SK-N-SH treated with all-trans-retinoic acid at 6 μM for 48 hours (cell line): ENCODE results near the gene EEF2.

Experiments
- ATAC-seq: fragments of 200-7000 bp; cut with Tn5 transposase; 3 replicates; pipeline ENCODE4 v1.9.1; 2020; ENCODE audit warnings: mild to moderate bottlenecking, moderate library complexity
- ARNTL ChIP-seq: fragments of 450-650 bp; formaldehyde crosslinking; IDR thresholded peaks from 2 replicates; pipeline ENCODE4 v1.5.0; 2020; ENCODE audit warnings: low read depth, mild to moderate bottlenecking, moderate library complexity, borderline replicate concordance
- BACH2 ChIP-seq: fragments of 250-450 bp; sonication (Bioruptor Pico); IDR thresholded peaks from 2 replicates; pipeline ENCODE4 v1.9.0; 2021; ENCODE audit warnings: mild to moderate bottlenecking, borderline replicate concordance
- CSDC2 ChIP-seq: fragments of 250-450 bp; sonication (Bioruptor Pico); IDR thresholded peaks from 2 replicates; pipeline ENCODE4 v1.5.0; 2020; ENCODE audit warnings: mild to moderate bottlenecking, moderate library complexity
- ESRRG ChIP-seq: fragments of 250-450 bp; sonication (Bioruptor Pico); IDR thresholded peaks from 2 replicates; pipeline ENCODE4 v1.6.1; 2021; ENCODE audit warnings: mild to moderate bottlenecking
- GLIS3 ChIP-seq: fragments of 250-450 bp; sonication (Bioruptor Pico); IDR thresholded peaks from 2 replicates; pipeline ENCODE4 v1.5.0; 2020; ENCODE audit warnings: mild to moderate bottlenecking, moderate library complexity
- ISL1 ChIP-seq: fragments of 250-450 bp; sonication (Bioruptor Pico); IDR thresholded peaks from 2 replicates; pipeline ENCODE4 v2.1.2; 2022; ENCODE audit warnings: mild to moderate bottlenecking, moderate library complexity
- OSR1 ChIP-seq: fragments of 250-450 bp; sonication (Bioruptor Pico); IDR thresholded peaks from 2 replicates; pipeline ENCODE4 v1.8.0; 2022; ENCODE audit warnings: moderate library complexity, mild to moderate bottlenecking, inconsistent platforms
- PPARA ChIP-seq: fragments of 250-450 bp; sonication (Bioruptor Pico); IDR thresholded peaks from 2 replicates; pipeline ENCODE4 v1.5.0; 2020; ENCODE audit warnings: mild to moderate bottlenecking, borderline replicate concordance
- RARB ChIP-seq: fragments of 250-450 bp; sonication (Bioruptor Pico); IDR thresholded peaks from 2 replicates; pipeline ENCODE4 v1.8.0; 2021; ENCODE audit warnings: mild to moderate bottlenecking, moderate library complexity
- TCF4 ChIP-seq: fragments of 250-450 bp; sonication (Bioruptor Pico); IDR thresholded peaks from 2 replicates; pipeline ENCODE4 v1.8.0; 2021; ENCODE audit warnings: mild to moderate bottlenecking, moderate library complexity, borderline replicate concordance
- TOX ChIP-seq: fragments of 250-450 bp; sonication (Bioruptor Pico); IDR thresholded peaks from 2 replicates; pipeline ENCODE4 v1.8.0; 2021; ENCODE audit warnings: mild to moderate bottlenecking, moderate library complexity, borderline replicate concordance
- ZC3H10 ChIP-seq: fragments of 250-450 bp; sonication (Bioruptor Pico); IDR thresholded peaks from 2 replicates; pipeline ENCODE4 v1.5.1; 2021; ENCODE audit warnings: mild to moderate bottlenecking, moderate library complexity
- ZFP3 ChIP-seq: fragments of 250-450 bp; sonication (Bioruptor Pico); IDR thresholded peaks from 2 replicates; pipeline ENCODE4 v1.5.0; 2020; ENCODE audit warnings: mild to moderate bottlenecking, moderate library complexity
- ZFP30 ChIP-seq: fragments of 450-650 bp; formaldehyde crosslinking; IDR thresholded peaks from 2 replicates; pipeline ENCODE4 v1.5.0; 2022; ENCODE audit warnings: mild to moderate bottlenecking, moderate library complexity
- ZNF565 ChIP-seq: fragments of 450-650 bp; formaldehyde crosslinking; conservative IDR thresholded peaks from 2 replicates; pipeline ENCODE4 v1.5.0; 2020; ENCODE audit warnings: low read depth, mild to moderate bottlenecking, moderate library complexity
- ZNF70 ChIP-seq: fragments of 450-650 bp; formaldehyde crosslinking; IDR thresholded peaks from 2 replicates; pipeline ENCODE4 v1.5.0; 2020; ENCODE audit warnings: mild to moderate bottlenecking, moderate library complexity
- ZNF8 ChIP-seq: fragments of 450-650 bp; formaldehyde crosslinking; IDR thresholded peaks from 2 replicates; pipeline ENCODE4 v1.5.0; 2020; ENCODE audit warnings: mild to moderate bottlenecking, moderate library complexity
- TF ChIP-seq, protein P1 (sequence below): fragments of 250-450 bp; sonication (Bioruptor Pico); IDR thresholded peaks from 2 replicates; pipeline ENCODE4 v1.5.1; 2021; ENCODE audit warnings: mild to moderate bottlenecking, moderate library complexity
- TF ChIP-seq, protein P2 (sequence below): fragments of 250-450 bp; sonication (Bioruptor Pico); IDR thresholded peaks from 2 replicates; pipeline ENCODE4 v1.8.0; 2021; ENCODE audit warnings: low read depth, mild to moderate bottlenecking, moderate library complexity, borderline replicate concordance
- TF ChIP-seq, protein P3 (sequence below): fragments of 250-450 bp; sonication (Bioruptor Pico); IDR thresholded peaks from 2 replicates; pipeline ENCODE4 v1.5.0; 2020; ENCODE audit warnings: mild to moderate bottlenecking, moderate library complexity
- TF ChIP-seq, protein P4 (sequence below): fragments of 250-450 bp; sonication (Bioruptor Pico); IDR thresholded peaks from 2 replicates; pipeline ENCODE4 v1.8.0; 2020; ENCODE audit warnings: mild to moderate bottlenecking, moderate library complexity, borderline replicate concordance

Gene EEF2

DNA sequence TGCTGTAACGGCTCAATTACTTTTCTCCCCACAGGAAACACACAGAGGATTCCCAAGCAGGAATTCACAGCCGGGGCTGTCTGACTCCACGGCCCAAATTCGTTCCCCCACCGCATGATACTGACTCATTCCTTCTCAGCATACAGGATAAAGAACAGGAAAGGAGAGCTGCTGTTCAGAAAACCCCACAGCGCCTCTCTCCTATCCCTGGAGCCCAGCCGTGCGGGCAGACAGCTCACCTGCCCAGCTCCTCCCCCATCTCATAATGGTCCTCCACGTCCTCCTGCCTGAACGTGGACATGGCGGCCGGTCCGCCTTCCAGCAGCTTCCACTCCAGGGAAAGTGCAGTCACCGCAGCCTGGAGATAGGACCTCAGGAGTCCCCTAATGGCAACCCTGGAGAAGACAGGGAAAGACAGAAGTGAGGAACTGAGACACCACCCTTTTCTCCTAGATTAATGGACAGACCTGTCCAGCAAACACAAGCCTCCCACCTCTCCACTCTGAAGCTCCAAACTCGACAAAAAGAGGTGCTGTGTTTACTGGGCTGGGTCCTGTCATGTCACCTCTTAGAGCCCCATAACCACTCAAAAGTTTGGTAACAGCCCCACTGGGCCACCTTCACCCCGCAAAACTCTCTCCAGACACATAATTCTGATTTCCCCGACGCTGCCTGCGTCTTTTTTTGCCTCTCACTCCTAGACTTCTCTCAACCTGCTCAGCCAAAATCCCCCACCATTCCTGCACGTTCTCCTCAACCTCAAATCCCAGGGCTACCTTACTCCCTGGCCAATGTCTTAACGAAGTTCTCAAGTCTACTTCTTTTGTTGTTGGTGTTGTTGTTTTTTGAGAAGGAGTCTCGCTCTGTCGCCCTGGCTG, 15.6 kb downstream of the EEF2 start:
- TF ChIP-seq BACH2 (CRISPR knock-in tag) (no peak), TCF4 (CRISPR knock-in tag) (no peak), ARNTL (CRISPR knock-in tag) (no peak), ZFP30 (no peak), ZNF70 (CRISPR knock-in tag) (no peak), ZNF565 (CRISPR knock-in tag) (no peak), ISL1 (no peak), GLIS3 (CRISPR knock-in tag) (no peak), ESRRG (CRISPR knock-in tag) (no peak), ZC3H10 (no peak), OSR1 (CRISPR knock-in tag) (no peak), ZFP3 (CRISPR knock-in tag) (no peak), TOX (CRISPR knock-in tag) (no peak), PPARA (CRISPR knock-in tag) (no peak), RARB (CRISPR knock-in tag) (no peak), ZNF8 (CRISPR knock-in tag) (no peak)
- TF ChIP-seq, protein P1, sequence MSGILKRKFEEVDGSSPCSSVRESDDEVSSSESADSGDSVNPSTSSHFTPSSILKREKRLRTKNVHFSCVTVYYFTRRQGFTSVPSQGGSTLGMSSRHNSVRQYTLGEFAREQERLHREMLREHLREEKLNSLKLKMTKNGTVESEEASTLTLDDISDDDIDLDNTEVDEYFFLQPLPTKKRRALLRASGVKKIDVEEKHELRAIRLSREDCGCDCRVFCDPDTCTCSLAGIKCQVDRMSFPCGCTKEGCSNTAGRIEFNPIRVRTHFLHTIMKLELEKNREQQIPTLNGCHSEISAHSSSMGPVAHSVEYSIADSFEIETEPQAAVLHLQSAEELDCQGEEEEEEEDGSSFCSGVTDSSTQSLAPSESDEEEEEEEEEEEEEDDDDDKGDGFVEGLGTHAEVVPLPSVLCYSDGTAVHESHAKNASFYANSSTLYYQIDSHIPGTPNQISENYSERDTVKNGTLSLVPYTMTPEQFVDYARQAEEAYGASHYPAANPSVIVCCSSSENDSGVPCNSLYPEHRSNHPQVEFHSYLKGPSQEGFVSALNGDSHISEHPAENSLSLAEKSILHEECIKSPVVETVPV (CRISPR knock-in tag) = no peak
- TF ChIP-seq, protein P2, sequence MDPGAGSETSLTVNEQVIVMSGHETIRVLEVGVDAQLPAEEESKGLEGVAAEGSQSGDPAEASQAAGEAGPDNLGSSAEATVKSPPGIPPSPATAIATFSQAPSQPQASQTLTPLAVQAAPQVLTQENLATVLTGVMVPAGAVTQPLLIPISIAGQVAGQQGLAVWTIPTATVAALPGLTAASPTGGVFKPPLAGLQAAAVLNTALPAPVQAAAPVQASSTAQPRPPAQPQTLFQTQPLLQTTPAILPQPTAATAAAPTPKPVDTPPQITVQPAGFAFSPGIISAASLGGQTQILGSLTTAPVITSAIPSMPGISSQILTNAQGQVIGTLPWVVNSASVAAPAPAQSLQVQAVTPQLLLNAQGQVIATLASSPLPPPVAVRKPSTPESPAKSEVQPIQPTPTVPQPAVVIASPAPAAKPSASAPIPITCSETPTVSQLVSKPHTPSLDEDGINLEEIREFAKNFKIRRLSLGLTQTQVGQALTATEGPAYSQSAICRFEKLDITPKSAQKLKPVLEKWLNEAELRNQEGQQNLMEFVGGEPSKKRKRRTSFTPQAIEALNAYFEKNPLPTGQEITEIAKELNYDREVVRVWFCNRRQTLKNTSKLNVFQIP (CRISPR knock-in tag) = no peak
- TF ChIP-seq, protein P3, sequence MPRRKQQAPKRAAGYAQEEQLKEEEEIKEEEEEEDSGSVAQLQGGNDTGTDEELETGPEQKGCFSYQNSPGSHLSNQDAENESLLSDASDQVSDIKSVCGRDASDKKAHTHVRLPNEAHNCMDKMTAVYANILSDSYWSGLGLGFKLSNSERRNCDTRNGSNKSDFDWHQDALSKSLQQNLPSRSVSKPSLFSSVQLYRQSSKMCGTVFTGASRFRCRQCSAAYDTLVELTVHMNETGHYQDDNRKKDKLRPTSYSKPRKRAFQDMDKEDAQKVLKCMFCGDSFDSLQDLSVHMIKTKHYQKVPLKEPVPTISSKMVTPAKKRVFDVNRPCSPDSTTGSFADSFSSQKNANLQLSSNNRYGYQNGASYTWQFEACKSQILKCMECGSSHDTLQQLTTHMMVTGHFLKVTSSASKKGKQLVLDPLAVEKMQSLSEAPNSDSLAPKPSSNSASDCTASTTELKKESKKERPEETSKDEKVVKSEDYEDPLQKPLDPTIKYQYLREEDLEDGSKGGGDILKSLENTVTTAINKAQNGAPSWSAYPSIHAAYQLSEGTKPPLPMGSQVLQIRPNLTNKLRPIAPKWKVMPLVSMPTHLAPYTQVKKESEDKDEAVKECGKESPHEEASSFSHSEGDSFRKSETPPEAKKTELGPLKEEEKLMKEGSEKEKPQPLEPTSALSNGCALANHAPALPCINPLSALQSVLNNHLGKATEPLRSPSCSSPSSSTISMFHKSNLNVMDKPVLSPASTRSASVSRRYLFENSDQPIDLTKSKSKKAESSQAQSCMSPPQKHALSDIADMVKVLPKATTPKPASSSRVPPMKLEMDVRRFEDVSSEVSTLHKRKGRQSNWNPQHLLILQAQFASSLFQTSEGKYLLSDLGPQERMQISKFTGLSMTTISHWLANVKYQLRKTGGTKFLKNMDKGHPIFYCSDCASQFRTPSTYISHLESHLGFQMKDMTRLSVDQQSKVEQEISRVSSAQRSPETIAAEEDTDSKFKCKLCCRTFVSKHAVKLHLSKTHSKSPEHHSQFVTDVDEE (CRISPR knock-in tag) = no peak
- TF ChIP-seq, protein P4, sequence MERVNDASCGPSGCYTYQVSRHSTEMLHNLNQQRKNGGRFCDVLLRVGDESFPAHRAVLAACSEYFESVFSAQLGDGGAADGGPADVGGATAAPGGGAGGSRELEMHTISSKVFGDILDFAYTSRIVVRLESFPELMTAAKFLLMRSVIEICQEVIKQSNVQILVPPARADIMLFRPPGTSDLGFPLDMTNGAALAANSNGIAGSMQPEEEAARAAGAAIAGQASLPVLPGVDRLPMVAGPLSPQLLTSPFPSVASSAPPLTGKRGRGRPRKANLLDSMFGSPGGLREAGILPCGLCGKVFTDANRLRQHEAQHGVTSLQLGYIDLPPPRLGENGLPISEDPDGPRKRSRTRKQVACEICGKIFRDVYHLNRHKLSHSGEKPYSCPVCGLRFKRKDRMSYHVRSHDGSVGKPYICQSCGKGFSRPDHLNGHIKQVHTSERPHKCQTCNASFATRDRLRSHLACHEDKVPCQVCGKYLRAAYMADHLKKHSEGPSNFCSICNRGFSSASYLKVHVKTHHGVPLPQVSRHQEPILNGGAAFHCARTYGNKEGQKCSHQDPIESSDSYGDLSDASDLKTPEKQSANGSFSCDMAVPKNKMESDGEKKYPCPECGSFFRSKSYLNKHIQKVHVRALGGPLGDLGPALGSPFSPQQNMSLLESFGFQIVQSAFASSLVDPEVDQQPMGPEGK (CRISPR knock-in tag) = no peak
- ATAC-seq = peak; percentile 20

DNA sequence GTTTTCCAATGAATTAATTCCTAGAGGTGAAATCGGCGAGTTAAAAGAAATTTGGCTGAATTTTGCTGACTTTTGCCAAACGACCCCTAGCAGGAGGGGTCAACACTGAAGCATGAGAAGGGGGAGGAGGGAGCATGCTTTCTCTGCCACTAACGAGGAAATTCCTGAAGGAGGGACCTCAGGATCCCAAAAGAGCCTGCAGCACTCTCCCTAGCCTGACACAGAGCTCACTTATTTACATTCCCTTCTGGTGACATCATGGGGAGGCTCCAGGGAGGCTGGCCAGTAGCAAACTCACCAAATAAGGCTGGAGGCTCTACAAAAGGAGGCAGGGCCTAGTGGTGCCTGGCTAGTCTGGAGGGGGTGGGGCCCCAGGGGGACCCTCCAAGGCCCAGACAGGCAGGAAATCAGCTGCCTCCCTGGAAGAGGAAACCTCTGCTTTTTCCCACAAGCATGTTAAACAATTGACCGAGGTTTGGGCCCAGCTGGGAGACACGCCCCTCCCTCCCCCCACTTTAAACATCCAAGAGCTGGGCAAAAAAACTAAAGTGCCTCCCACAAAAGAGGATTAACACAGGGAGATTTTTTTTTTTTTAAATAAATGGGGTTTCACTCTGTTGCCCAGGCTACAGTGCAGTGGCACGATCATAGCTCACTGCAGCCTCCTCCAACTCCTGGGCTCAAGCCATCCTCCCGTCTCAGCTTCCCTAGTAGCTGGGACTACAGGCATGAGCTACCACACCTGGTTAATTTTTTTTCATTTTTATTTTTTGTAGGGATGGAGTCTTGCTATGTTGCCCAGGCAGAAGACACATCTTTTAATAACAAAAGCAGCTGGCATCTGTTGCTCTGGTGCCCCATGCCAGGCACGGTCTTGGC, 16.5 kb downstream of the EEF2 start:
- ATAC-seq = peak; percentile 68
- TF ChIP-seq, protein P3 (CRISPR knock-in tag) = no peak
- TF ChIP-seq CSDC2 (CRISPR knock-in tag) (no peak), ISL1 (no peak), ZNF8 (CRISPR knock-in tag) (no peak), ZFP3 (CRISPR knock-in tag) (no peak)
- TF ChIP-seq, protein P1 (CRISPR knock-in tag) = no peak
- TF ChIP-seq, protein P2 (CRISPR knock-in tag) = 0 out of 2 replicates have a peak, but pooled peaks have one; percentile 40
